Right forelimb (tissue), 1 donor: ENCODE measurements around the gene SNX11.

Source experiments
- DNase-seq: peaks from one replicate; pipeline ENCODE4 v3.0.0-alpha.2; 2018

SNX11 gene

DNA sequence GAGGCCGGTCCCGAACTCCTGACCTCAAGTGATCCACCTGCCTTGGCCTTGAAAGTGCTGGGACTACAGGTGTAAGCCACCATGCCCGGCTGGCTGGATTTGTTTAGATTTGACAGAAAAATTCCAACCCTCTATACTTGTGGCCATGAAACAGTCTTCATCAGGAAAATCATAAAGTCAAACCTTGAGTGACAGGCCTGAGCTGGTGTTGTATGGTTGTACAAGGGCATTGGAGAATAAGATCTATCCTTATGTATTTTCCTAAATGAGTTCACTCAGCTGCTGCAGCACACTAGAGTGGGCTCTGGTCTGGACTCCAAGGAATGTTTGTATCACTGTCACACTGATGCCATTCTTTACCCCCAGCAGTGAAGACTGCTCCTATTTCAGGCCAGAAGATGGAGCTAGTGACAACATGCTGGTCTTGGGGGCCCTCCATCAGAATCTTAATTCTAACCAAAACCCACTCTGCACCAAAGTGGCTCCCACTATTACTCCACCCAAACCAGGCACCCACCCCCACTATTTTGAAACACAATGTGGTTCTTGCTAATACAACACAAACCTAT is 27.4 kb downstream of the SNX11 start:
- DNase-seq: no peak

DNA sequence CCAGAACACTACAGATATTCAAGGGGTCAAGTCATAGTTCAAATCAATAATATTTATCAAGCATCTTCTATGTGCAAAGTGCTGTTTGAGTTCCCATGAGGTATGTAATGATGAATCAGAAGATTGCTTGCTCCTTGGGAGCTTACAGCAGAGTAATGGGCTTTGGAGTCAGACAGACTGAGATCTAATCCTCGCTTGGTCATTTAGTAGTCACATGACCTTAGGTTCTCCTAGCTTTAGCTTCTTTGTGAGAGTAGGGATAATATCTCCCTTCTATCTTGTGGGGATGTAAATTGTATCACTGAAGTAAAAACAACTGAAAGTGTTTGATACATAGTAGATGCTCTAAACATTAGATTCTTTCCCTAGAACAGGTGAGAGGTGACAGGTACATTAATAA is 30.1 kb downstream of the SNX11 start:
- DNase-seq: no peak

DNA sequence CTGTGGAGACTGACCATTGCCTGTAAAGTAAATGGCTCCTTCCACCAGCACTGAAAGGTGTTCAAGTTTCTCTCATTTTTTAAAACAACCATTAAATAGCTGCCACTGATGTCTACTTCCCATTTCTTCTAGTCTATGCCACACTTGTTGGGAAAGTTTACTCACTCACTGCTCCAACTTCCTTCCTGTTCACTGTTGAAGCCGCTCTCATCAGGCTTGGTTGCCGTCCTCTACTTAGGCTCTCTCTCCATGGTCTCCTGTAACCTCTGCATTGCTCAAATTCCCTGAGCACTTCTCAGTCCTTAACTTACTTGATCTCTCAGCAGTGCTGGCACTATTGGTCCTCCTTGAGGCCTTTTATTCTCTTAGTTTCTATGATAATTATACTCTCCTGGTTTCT is 32.4 kb downstream of the SNX11 start:
- no peak for DNase-seq

DNA sequence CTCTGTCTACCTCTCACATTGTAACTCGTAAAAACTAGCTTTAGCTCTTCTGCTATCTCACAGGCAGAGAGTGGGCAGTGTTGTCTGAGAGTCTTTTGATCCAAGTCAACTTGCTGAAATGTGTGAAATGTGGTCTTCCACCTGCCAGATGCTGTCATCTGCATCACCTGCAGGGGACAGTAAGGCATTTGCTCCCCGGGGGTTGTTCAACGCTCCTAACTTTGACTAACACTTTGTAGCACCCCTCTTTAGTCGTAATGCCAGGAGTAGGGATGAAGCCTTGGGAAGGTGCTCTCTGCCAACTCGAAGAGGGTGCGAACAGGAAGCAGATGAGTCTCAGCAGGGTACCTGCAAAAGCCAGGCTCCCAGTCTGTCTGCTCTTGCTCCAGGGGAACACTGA is 36.1 kb downstream of the SNX11 start:
- DNase-seq: no peak

DNA sequence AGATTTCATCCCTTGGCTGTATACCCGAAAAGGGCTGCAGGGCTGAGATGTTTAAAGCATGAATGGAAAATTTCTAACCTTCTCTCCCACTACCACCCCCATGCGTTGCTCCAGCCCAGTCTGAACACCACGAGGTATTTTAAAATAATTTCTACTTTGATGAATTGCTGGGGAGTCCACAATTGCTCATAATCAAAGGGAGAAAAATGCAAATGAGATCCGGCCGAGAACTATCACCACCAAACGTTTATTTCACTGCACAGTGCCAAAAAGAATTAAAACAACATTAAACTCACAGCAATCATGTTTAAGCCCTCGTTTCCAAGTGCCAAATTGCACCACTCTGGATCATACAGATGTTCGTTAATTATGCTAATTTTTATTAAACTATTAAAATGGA is 36.7 kb downstream of the SNX11 start:
- DNase-seq: no peak

DNA sequence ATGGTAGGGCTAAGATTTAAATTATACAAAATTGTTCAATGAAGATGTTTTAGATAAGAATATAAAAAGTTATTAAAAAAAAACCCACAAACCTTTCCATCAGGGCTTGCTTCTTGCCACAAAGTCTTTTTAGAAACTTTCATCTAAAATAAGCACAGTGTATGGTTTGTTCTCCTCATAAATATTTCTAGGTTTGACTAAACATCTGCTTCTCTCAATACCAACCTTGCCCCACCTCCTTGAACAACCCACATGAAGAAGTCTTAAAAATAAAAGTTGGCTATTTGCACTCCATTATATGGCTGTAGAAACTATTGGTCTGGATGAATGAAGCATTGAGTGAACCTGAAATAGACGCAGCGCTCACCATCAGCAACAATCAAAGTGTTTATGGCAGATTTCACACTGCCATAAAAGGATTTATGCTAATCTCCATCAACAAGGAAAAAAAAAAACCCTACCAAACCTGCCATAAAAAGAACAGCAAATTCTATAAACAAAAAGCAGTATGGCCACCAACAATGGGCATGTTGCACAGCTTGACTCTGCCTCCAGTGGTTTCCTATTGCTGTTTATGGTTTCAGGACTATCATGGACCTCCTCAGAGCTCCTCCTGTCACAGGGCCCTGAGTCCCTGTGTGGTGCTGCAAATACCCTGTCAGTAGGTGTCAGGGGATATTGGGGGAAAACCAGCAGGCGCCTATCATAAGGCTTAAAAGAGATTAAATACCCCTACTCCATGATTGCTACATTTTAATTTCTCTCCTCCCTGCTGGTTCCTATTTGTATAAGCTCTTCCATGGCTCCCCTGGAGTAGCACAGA is 37.6 kb downstream of the SNX11 start:
- DNase-seq: no peak

DNA sequence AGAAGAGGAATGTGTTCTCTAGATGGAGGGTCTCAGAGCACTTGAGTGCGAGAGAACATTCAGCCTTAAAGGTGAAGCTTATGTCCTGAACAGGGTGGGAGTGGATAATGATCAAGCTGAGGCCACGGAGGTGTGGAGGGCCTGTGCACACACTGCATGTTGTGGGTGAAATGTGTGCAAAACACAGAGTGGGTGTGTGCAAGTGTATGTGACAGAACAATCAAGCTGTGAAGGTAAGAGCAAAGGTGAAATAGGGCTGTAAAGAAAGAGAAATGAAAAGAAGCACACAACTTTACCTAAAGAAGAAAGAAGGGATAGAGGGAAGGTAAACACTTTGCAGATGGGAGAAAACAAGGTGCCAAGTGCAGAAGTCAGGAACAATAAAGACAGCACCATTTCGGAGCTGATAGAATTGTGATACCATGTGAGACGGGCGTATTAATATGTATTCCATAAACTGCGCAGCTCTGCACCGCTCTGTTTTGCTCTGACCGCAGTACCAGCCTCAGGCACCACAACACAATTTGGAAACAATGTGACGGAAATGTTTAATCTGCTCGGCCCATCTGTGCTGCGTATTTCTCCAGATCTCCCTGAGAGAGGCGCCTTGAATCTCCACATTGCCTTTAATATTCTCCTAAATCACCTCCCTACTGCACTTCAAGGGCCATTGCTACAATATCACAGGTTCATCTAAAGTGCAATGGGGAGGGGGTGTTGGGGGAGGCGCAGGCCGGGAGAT is 40.6 kb downstream of the SNX11 start:
- DNase-seq: no peak

DNA sequence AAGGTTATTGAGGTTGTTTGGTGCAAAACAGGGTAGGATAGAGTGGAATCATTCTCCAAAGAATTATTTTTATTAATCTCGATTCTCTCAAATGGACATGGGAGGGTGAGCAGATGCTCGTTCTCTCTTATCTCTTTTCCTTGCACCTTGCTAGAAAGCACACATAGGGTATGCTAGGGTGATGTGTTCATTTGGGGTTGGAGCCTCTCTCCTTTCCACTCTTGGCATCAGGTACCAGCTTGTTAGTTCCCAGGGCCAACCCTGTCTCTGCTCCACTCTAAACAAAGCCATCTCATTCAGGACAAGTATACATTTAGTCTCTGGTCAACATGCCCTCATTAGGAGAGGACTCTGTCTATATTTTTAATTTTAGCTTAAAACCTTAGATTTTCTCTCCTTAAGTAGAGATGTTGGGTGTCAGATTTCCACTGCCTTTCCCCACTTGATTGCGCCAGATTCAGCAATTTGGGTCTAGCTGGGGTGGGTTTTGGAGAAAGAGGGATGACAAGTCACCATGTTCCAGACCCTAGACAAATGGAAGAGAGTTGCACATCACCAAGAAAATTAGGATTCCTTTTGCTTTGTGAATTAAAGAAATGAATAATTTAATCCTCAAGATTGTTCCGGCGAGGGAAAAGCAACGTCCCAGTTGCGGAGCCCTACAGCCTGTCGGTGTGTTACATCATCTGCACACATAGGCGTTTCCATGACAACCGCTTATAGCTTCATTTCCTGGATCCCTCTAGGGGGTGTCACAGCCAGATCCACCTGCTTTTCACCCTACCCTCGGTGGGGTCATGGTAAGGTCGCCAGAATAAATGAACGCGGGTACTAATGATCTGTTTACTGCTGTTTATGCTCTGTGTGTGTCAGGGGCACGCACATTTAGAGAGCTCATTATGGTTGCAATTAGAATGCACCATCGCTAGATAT is 41.6 kb downstream of the SNX11 start:
- DNase-seq: no peak

DNA sequence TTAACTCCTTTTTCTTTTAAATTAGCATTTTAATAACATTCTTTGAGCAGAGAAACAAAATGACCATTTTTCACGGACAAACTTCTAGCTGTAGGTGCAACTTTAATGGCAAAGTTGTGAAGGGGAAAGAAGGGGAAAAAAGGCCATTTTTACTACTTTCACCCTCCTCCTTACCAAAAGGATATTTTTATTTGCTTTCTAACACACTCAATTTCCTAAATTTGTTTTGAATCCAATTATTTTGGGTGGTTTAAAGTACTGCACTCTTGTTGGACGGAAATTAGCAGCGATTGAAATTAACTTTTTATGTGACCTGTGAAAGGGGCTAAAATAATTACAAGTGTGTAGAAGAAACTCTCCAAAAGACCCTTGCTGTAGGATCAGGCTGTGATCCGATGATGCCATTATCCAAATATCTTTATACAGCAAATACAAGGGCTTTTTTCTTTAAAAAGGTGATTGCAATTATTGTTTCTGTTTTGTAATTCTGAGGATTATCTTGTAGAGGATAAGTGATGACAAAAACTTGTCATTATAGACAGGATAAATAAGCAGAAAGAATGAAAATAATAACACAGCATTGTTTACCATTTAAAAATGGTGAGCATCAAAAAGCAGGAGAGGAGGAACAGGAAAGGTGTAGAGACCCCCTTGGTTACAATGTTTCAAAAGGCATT is 42.4 kb downstream of the SNX11 start:
- no peak for DNase-seq

DNA sequence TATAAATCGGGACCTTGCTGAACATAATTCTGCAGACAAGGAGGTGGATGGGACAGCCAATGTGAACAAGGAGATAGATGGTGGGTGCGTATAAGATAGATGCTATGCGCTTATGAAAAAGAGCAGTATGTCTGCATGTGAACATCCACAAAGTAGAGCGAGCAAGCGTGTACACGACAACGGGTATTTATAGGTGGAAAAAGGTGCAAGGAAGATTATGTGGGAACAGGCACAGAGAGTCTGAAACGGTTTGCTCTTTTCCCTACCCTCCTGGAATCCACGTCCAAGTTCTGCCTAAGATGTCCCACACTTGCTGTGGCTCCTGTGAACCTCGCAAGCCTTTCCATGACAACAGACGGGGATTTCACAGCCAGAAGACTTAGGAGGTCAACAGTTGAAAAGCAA is 43.0 kb downstream of the SNX11 start:
- DNase-seq: no peak

DNA sequence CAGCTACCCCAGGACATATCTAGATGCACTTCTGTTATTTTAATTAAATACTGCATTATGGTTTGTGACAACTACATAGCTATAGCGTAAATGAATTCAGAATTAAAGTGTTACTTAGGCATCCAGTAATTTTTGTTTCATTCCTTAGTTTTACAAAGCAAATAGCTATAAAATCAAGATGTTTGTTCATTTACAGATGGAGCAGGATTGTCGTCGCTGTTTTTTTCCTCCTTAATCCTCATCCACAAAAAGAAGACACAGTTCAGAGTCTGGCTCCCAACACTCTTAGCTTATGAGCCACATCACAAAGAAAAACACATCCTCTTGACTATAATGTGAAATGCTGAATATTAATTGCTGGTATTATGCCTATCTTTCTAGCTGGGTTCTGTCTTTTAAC is 43.7 kb downstream of the SNX11 start:
- no peak for DNase-seq

DNA sequence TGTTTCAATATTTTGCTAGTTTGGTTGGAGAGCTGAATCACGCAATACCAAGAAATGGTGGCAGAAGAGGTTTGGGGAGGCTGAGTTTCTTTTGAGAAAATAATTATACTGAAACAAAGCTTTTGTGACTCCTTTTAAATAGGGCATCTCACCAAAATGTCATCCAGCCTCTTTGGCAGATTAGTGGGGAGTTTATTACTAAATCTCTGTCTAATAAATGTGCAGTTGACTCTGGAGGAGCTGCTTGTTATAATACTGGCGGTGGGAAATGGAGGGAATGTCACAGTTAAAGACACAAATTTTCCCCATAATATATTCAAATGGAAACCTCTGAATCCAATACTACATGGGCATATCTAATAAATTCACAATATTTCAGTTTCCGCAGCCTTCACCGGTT is 44.7 kb downstream of the SNX11 start:
- no peak for DNase-seq

DNA sequence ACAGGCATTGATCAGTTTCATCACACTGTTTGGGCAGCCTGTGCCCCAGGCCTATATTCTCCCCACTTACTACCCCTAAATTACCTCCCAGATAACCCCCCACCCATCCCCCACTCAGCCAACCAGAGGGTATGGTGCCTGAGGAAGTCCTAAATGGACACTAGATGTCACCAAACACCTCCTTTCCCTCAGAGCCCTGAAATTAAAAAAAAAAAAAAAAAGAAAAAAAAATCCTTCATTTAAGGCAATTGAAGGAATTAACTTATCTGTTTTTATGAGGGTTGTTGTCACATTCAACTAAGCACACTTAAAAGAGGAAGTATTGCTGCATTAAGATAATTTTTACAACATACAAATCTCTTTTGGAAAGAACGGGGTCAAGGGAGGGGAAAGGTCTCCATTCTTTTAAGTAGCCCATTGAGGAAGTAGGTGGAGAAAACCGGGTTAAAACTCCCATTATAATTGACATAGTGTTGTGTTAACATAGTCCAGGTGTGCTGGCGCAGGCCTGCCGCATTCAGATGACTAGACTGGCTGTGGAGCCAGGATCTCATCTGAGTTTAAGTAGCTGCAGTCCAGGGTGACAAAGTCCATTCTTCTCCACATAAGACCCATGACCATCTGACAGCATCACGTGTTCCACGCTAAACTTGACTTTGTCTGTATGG is 46.3 kb downstream of the SNX11 start:
- DNase-seq: no peak

DNA sequence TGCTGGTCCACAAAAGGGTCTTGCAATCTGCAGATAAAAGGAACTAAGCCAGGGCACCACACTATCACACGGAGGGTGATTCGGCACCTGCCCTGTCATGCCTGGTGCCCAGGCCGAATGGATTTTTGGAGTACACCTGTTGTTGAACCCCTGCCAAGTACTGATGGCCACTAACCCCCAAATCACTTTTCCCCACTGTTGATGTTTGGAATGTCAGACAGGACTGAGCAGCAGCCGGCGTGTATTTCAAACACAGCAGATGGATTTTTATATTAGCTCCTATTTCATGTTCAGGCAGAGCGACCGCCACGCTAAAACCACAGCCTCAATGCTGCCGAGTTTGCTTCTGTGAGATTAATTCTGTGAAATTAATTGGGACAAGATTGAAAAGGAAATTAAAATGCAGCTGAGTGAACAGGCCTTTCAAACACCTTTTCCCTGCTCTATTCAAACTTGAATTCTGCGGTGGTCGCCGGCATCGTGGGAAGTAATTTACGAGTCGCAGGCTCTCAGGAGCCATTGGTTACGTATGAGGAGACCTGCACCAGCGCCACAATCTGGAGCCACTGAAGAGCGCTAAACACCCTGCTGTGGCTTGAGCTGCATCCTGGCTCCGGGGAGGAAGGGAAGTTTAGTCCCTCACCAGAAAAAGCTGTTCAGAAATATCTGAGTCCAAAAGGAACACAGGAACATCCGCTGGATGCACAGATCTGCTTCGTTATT is 48.5 kb downstream of the SNX11 start:
- no peak for DNase-seq

DNA sequence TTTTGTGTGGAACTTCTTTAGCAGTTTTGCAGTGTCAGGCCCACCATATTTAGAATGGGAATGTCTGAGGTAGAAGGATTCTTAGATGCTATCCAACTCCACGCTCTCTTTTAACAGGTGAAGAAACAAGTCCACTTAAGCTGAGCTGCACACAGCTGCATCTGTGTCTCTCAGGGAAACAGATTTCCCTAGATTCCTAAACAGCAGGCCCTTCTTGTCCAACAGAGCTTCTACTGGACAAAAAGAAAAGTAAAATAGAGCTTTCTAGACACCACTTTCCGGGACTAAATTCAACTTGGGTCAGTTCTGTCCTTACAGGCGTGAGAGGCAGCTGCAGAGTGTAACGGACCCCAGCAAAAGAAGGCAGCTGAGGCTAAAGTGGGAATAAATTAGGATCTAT is 51.7 kb downstream of the SNX11 start:
- no peak for DNase-seq

DNA sequence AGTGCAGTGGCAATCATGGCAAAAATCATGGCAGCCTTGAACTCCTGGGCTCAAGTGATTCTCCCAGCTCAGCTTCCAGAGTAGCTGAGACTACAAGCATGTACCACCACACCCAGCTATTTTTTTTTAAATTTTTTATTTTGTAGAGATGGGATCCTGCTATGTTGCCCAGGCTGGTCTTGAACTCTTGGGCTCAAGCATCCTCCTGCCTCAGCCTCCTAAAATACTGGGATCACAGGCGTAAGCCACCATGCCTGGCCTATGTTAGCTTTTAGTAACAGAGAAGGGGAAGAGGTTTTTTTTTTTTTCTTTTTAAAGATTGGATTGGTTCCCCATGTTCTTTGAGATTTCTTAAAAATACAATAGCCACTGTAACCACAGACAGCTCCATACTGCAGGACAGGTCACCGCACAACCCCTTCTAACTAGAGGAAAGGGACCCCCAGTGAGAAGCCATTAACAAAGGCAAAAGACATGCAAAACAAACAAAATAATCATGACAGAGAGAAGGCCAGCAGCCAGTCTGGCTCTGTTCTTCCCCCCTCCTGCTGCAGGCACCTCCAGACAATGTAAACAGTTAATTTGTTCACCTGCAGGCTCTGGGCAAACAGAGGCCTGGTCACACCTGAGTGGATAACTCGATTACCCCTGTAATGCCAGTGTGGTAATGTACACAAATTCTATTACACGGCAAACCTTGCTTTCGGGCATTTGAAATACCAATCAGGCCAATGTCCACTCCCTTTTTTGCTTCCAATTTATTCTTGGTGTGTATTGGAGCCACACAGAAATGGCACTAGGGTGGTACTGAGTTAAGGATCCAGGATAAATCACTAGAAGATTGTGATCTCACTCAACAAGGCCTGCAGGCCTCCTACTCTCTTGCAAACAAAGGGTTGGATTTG is 52.9 kb downstream of the SNX11 start:
- DNase-seq: no peak

DNA sequence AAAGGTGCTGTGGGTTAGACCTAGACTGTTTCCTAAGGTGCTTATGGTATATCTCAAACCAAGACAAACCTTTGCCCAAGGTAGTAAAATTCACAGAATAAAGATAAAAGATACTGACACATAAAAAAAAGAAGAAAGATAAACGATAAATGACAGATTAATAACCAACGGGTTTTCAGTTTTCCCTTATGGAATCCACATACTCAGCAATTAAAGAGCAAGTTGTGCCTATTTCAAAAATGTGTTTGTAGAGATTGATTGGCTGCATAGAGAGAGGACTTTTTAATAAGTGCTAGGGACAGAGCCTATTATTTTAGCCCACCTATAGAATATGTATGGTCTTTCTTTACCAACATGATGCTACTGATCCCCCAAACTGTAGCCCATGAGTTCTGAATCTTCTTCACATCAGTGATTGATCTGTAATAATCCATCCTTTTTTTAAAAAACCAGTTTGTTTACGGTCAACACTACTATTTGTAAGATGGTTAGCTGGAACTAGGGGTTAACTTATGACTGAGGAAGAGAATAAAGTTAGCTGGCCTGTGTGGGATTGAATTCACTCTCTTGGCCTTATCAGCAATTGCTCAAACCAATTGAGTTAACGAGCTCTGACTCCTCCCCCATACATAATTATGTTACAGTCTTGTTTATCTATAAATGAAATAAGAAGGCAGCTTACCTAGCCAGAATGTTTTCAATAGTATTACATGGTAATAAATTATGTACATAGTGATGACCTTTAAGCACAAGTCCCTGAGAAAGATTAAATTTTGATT is 53.8 kb downstream of the SNX11 start:
- DNase-seq: no peak

DNA sequence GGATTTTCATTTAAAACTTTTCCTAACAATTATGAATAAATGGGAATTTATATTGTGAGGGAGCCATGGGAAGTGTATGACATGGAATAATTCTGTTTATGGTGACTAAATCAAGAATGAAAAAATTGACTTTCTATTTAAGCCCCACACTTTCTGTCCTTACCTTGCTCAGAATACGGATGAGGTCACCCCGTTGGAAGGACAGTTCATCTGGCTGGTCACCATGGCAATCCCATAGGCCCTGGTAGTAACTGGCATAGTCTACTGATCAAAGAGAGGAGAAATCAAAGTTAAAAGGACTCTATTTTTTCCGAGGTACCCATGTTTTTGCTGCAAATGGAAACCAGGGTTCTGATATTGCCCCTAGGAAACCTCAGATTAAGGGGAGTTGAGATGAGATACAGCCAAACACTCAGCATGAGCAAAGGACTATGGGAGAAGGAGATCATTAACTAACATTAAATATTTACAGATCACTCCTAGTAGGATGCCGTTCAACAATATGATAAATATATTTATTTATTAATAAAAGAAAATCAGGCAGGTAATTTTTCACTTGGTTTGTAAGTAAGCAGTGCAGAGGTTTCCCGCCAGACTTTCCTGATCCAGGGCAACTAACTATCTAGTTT is 54.9 kb downstream of the SNX11 start:
- DNase-seq: no peak
